SK-N-SH (cell line): Measurements from ENCODE around the gene ITIH1. TPM values are rescaled to one million over a fixed set of nuclear protein-coding genes. Genes with fewer than 3 reads are reported as not detected.

ENCODE experiments used
- CTCF ChIA-PET: fragments of 300-600, 350-600 bp; formaldehyde crosslinking; extraction: SDS; loops from one replicate; lab custom pipeline; 2021; lab: Yijun Ruan, JAX
- POLR2A ChIA-PET: fragments of 350-600 bp; sonication (Branson Sonifier 250); formaldehyde crosslinking; extraction: SDS; loops from one replicate; lab custom pipeline; 2020; ENCODE audit warnings: antibody characterized with exemption, inconsistent platforms; lab: Yijun Ruan, JAX
- DNase-seq: peaks from one replicate; pipeline ENCODE4 v3.0.0; 2012
- H2AFZ ChIP-seq: fragments of 200-600 bp; sonication (generic); 2 replicates; pipeline ENCODE4 v1.8.1; 2016; ENCODE audit warnings: antibody characterized with exemption, mild to moderate bottlenecking, low read depth
- H3F3A ChIP-seq: fragments of 200-600 bp; sonication (generic); replicated peaks from 2 replicates; pipeline ENCODE3; 2016; ENCODE audit warnings: antibody characterized with exemption, mild to moderate bottlenecking; ENCODE audit not compliant: insufficient read depth
- H3K27ac ChIP-seq, 2 experiments: fragments of 200-500 bp in 1 of 2; fragments of 200-600 bp in 1 of 2; sonication (Bioruptor generic) in 1 of 2; sonication (generic), shearing (Covaris generic) in 1 of 2; 2 replicates each; pipeline versions ENCODE4 v1.5.1 to v1.6.1; 2014 to 2016; ENCODE audit warnings: low read depth in 2 of 2, inconsistent platforms in 1 of 2, low read length in 1 of 2, mild to moderate bottlenecking in 1 of 2, mixed read lengths in 1 of 2
- H3K27me3 ChIP-seq: fragments of 200-600 bp; sonication (generic), shearing (Covaris generic); 2 replicates; pipeline ENCODE4 v1.6.1; 2016; ENCODE audit warnings: mixed run types; ENCODE audit not compliant: insufficient read depth
- H3K36me3 ChIP-seq, 2 experiments: fragments of 200-500 bp in 1 of 2; fragments of 200-600 bp in 1 of 2; sonication (Bioruptor generic) in 1 of 2; sonication (generic) in 1 of 2; replicated peaks in 1 of 2; 2 replicates each; pipeline versions ENCODE3 to v1.5.1; 2014 to 2016; ENCODE audit warnings: low read length in 1 of 2, mild to moderate bottlenecking in 1 of 2; ENCODE audit not compliant: insufficient read depth in 2 of 2, control insufficient read depth in 1 of 2
- H3K4me1 ChIP-seq, 2 experiments: fragments of 200-500 bp in 1 of 2; fragments of 200-600 bp in 1 of 2; sonication (Bioruptor generic) in 1 of 2; sonication (generic), shearing (Covaris generic) in 1 of 2; 2 replicates each; pipeline versions ENCODE4 v1.5.1 to v1.6.1; 2014 to 2016; ENCODE audit warnings: low read depth in 1 of 2, low read length in 1 of 2, mixed run types in 1 of 2; ENCODE audit not compliant: insufficient read depth in 2 of 2, control insufficient read depth in 1 of 2
- H3K4me2 ChIP-seq: fragments of 200-600 bp; sonication (generic), shearing (Covaris generic); 2 replicates; pipeline ENCODE4 v1.6.1; 2017; ENCODE audit warnings: mixed run types
- H3K4me3 ChIP-seq, 2 experiments: fragments of 200-500 bp in 1 of 2; fragments of 200-600 bp in 1 of 2; sonication (Bioruptor generic) in 1 of 2; sonication (generic), shearing (Covaris generic) in 1 of 2; 2 replicates each; pipeline versions ENCODE4 v1.5.1 to v1.8.1; 2014 to 2016; ENCODE audit warnings: low read depth in 2 of 2, inconsistent platforms in 1 of 2, low read length in 1 of 2, mild to moderate bottlenecking in 1 of 2, mixed read lengths in 1 of 2, moderate library complexity in 1 of 2
- H3K79me2 ChIP-seq: fragments of 200-600 bp; sonication (generic); 2 replicates; pipeline ENCODE4 v1.8.1; 2017; ENCODE audit warnings: mild to moderate bottlenecking; ENCODE audit not compliant: insufficient read depth
- H3K9ac ChIP-seq: fragments of 200-600 bp; sonication (generic); 2 replicates; pipeline ENCODE4 v1.6.1; 2017; ENCODE audit warnings: mixed run types
- H3K9me2 ChIP-seq: fragments of 200-600 bp; sonication (generic); 2 replicates; pipeline ENCODE4 v1.6.1; 2017; ENCODE audit warnings: mixed run types
- H3K9me3 ChIP-seq: fragments of 200-600 bp; sonication (generic); 2 replicates; pipeline ENCODE4 v1.6.1; 2017; ENCODE audit warnings: mixed run types, mild to moderate bottlenecking, moderate library complexity
- H4K20me1 ChIP-seq: fragments of 200-600 bp; sonication (generic); 2 replicates; pipeline ENCODE4 v1.6.1; 2017; ENCODE audit warnings: mild to moderate bottlenecking, mixed run types; ENCODE audit not compliant: insufficient read depth
- CTCF ChIP-seq: fragments of 200-600 bp; sonication (generic); IDR thresholded peaks from 2 replicates; pipeline ENCODE4 v1.6.1; 2017; ENCODE audit warnings: antibody characterized with exemption, mild to moderate bottlenecking, moderate library complexity
- EP300 ChIP-seq, 2 experiments: IDR thresholded peaks; 2 replicates each; pipeline versions ENCODE4 v1.4.0 to v1.6.1; 2012; ENCODE audit warnings: borderline replicate concordance in 1 of 2, low read depth in 1 of 2, low read length in 1 of 2
- FOXM1 ChIP-seq: IDR thresholded peaks from 2 replicates; pipeline ENCODE4 v1.4.0; 2012; ENCODE audit warnings: low read depth, mild to moderate bottlenecking
- GABPA ChIP-seq: IDR thresholded peaks from 2 replicates; pipeline ENCODE4 v1.4.0; 2012; ENCODE audit warnings: low read depth, mild to moderate bottlenecking
- GATA2 ChIP-seq: sonication (generic); formaldehyde crosslinking; IDR thresholded peaks from 2 replicates; pipeline ENCODE4 v1.5.0; 2020; ENCODE audit warnings: mild to moderate bottlenecking, missing genetic modification reagents
- IRF3 ChIP-seq: fragments of 150-350 bp; IDR thresholded peaks from 2 replicates; pipeline ENCODE4 v1.6.1; 2016; ENCODE audit warnings: mild to moderate bottlenecking, low read depth, low read length
- JUND ChIP-seq: IDR thresholded peaks from 2 replicates; pipeline ENCODE4 v1.4.0; 2012
- MAX ChIP-seq: IDR thresholded peaks from 2 replicates; pipeline ENCODE4 v1.4.0; 2012; ENCODE audit warnings: low read depth
- NRF1 ChIP-seq: IDR thresholded peaks from 2 replicates; pipeline ENCODE4 v1.6.1; 2012; ENCODE audit warnings: low read depth, mild to moderate bottlenecking, low read length
- PBX3 ChIP-seq: IDR thresholded peaks from 2 replicates; pipeline ENCODE4; 2012
- RAD21 ChIP-seq: IDR thresholded peaks from 2 replicates; pipeline ENCODE4 v1.6.1; 2012; ENCODE audit warnings: mild to moderate bottlenecking, low read length
- RCOR1 ChIP-seq: fragments of 150-350 bp; IDR thresholded peaks from 2 replicates; pipeline ENCODE4 v1.6.1; 2017; ENCODE audit warnings: antibody characterized with exemption, low read length
- REST ChIP-seq: IDR thresholded peaks from 2 replicates; pipeline ENCODE4 v1.6.1; 2012; ENCODE audit warnings: mild to moderate bottlenecking, low read depth, low read length, moderate library complexity
- RXRA ChIP-seq: IDR thresholded peaks from 2 replicates; pipeline ENCODE4 v1.4.0; 2012; ENCODE audit warnings: low read depth, mild to moderate bottlenecking, borderline replicate concordance
- SIN3A ChIP-seq: IDR thresholded peaks from 2 replicates; pipeline ENCODE4 v1.6.1; 2012; ENCODE audit warnings: low read depth, mild to moderate bottlenecking, low read length, moderate library complexity, borderline replicate concordance
- TCF12 ChIP-seq: IDR thresholded peaks from 2 replicates; pipeline ENCODE4 v1.4.0; 2012
- USF1 ChIP-seq: IDR thresholded peaks from 2 replicates; pipeline ENCODE4 v1.4.0; 2012; ENCODE audit warnings: low read depth, borderline replicate concordance
- USF2 ChIP-seq: fragments of 150-350 bp; IDR thresholded peaks from 2 replicates; pipeline ENCODE4 v1.6.1; 2017; ENCODE audit warnings: antibody characterized with exemption, low read length, low read depth, borderline replicate concordance
- ZBTB33 ChIP-seq: IDR thresholded peaks from 2 replicates; pipeline ENCODE4 v1.4.0; 2012; ENCODE audit warnings: low read depth, borderline replicate concordance
- WGBS: methylation state at CpG from one replicate; pipeline ENCODE4 v1.1.6; 2017; ENCODE audit warnings: low lambda C conversion rate; 5-methylcytosine and 5-hydroxymethylcytosine counted together
- polyA plus RNA-seq, 3 experiments: library from polyadenylated mRNA; depleted of rRNA; stranded (reverse); fragments of >200 nt; gene quantifications; 2 replicates each; pipeline ENCODE4 v1.2.3, GENCODE V29; 2012

Gene ITIH1
- polyA plus RNA-seq, 1 of the 3 experiments (the other 2 are of a cell fraction) = not detected

- DNase-seq = no peak
- 62% methylated on average over 15 of the region's 18 CpGs for WGBS
- ChIA-PET CTCF (no interaction called here), POLR2A (no interaction called here)
- Histone ChIP-seq H3K4me2 (no peak overlapping the region), H3K27me3 (peaks cover 13% of the 10 kb centered on the region; the same call in 1 of the 2 replicates), H4K20me1 (no peaks in the 10 kb centered on the region), H3F3A (no peaks in the 10 kb centered on the region), H3K4me3 (no peak overlapping the region), H2AFZ (no peak overlapping the region), H3K4me1 (no peaks in the 10 kb centered on the region), H3K9ac (no peak overlapping the region), H3K27ac (no peak overlapping the region), H3K36me3 (no peaks in the 10 kb centered on the region), H3K9me3 (no peaks in the 10 kb centered on the region), H3K79me2 (no peaks in the 10 kb centered on the region), H3K9me2 (no peaks in the 10 kb centered on the region)
- TF ChIP-seq SIN3A (no peak), EP300 (IDR thresholded peaks at IDR 0.05; ENCODE audit: borderline replicate concordance in 1 of 2, low read depth in 1 of 2, low read length in 1 of 2) (no peak), GATA2 (CRISPR knock-in tag) (no peak), USF2 (no peak), RCOR1 (no peak), CTCF (no peak), TCF12 (no peak), PBX3 (no peak), ZBTB33 (no peak), NRF1 (no peak), RXRA (no peak), JUND (no peak), FOXM1 (no peak), MAX (no peak), USF1 (no peak), IRF3 (no peak), RAD21 (no peak), GABPA (no peak), REST (no peak)
Measured at GRCh38 chr3:52784021-52784621, 6.7 kb downstream of the ITIH1 start.
